Stimulated activated naive B cell treated with anti-CD40 and anti-IgM and Interleukin-4, amounts not matched to agents 10 μg/mL and 1 μg/mL and 100 μg/mL, for 72 hours (primary cell): ENCODE measurements around the gene LDHAL6A.

Experiments used
- ATAC-seq, 2 donors: fragments of 150-1000 bp; cut with Tn5 transposase; replicated peaks; 2 replicates each; pipeline ENCODE4 v1.10.0; 2021; ENCODE audit warnings: moderate library complexity in 1 of 2
- DNase-seq: peaks from one replicate; pipeline ENCODE4 v3.0.0; 2021
- H3K27ac Mint-ChIP-seq: one replicate; pipeline ENCODE4 v1.8.0; 2022; ENCODE audit warnings: mild to moderate bottlenecking, mixed read lengths
- H3K27me3 Mint-ChIP-seq, 2 donors: one replicate each; pipeline ENCODE4 v1.8.0; 2022; ENCODE audit warnings: mixed read lengths in 2 of 2
- H3K36me3 Mint-ChIP-seq, 2 donors: one replicate each; pipeline ENCODE4 v1.8.0; 2022; ENCODE audit warnings: mixed read lengths in 2 of 2, mild to moderate bottlenecking in 1 of 2
- H3K4me1 Mint-ChIP-seq, 2 donors: one replicate each; pipeline ENCODE4 v1.8.0; 2022; ENCODE audit warnings: mixed read lengths in 2 of 2, mild to moderate bottlenecking in 1 of 2
- H3K4me3 Mint-ChIP-seq, 2 donors: one replicate each; pipeline ENCODE4 v1.8.0; 2022; ENCODE audit warnings: mild to moderate bottlenecking in 2 of 2, mixed read lengths in 2 of 2, moderate library complexity in 1 of 2
- H3K9me3 Mint-ChIP-seq, 2 donors: one replicate each; pipeline ENCODE4 v1.8.0; 2022; ENCODE audit warnings: mixed read lengths in 2 of 2, mild to moderate bottlenecking in 1 of 2

Gene LDHAL6A

DNA sequence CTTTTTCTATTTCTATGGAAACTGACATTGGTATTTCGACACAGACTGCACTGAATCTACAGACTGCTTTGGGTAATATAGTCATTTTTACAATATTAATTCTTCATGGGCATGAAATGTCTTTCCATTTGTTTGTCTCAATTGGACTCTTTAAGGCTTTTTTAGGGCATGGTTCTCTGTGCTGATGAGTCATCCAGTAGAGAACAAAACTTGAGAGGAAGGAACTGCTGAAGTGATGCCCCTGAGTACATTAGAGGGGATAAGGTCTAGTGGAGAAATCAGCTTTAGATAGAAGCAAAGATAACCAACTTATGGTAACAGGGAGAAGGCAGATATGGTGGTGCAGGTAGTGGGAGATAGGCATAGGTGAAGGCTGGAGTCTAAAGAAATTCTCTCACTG, 46.0 kb downstream of the LDHAL6A start:
- no peak for DNase-seq
- Mint-ChIP-seq H3K4me1 (no peaks in the 10 kb centered on the region), H3K27ac (no peak overlapping the region), H3K4me3 (no peak overlapping the region), H3K36me3 (peaks cover 37 to 39% of the 10 kb centered on the region in 2 donors), H3K27me3 (no peaks in the 10 kb centered on the region), H3K9me3 (no peaks in the 10 kb centered on the region)
- ATAC-seq = no peak

DNA sequence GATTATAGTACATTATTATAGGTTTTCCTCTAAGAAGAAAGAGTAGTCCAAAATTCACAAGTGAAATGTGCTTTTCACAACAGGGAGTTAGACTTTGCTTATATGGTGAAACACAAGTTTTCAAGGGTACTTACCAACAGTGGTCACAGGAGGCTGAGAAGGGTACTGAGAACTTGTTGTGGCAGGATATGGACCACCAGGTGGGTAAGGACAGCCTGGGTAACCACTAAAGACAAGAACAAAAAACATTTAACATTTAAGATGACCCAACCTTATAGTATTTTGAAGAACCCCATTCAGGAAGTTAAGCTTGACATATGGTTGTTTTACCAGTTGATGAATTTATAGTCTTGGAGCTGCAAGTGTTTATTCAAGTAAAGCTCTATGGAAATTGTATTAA, 46.7 kb downstream of the LDHAL6A start:
- H3K27me3 Mint-ChIP-seq = no peaks in the 10 kb centered on the region
- DNase-seq (no peak), ATAC-seq (no peak)
- peaks cover 38 to 41% of the 10 kb centered on the region in 2 donors for H3K36me3 Mint-ChIP-seq
- H3K27ac Mint-ChIP-seq = no peak overlapping the region
- no peaks in the 10 kb centered on the region for H3K9me3 Mint-ChIP-seq
- no peak overlapping the region for H3K4me3 Mint-ChIP-seq
- H3K4me1 Mint-ChIP-seq = no peaks in the 10 kb centered on the region

DNA sequence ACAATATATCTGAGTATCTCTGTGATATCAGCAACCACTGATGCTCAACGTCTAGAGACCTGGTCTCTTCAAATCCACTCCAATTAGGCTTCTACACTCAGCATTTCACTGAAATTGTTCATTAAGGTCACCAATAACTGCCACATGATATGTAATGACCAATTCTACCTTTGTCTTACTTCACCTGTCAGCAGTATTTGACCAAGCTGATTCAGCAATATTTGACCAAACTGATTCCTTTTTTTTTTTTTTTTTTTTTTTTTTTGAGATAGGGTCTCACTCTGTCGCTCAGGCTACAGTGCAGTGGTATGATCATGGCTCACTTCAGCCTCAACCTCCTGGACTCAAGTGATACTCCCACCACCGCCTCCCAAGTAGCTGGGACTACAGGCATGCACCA, 65.5 kb downstream of the LDHAL6A start:
- H3K27me3 Mint-ChIP-seq = no peaks in the 10 kb centered on the region
- no peak overlapping the region for H3K27ac Mint-ChIP-seq
- peaks cover 15 to 18% of the 10 kb centered on the region in 2 donors for H3K36me3 Mint-ChIP-seq
- DNase-seq (no peak), ATAC-seq (no peak)
- H3K4me1 Mint-ChIP-seq = peaks cover 10 to 33% of the 10 kb centered on the region in 2 donors
- no peak overlapping the region for H3K4me3 Mint-ChIP-seq
- H3K9me3 Mint-ChIP-seq = no peaks in the 10 kb centered on the region

DNA sequence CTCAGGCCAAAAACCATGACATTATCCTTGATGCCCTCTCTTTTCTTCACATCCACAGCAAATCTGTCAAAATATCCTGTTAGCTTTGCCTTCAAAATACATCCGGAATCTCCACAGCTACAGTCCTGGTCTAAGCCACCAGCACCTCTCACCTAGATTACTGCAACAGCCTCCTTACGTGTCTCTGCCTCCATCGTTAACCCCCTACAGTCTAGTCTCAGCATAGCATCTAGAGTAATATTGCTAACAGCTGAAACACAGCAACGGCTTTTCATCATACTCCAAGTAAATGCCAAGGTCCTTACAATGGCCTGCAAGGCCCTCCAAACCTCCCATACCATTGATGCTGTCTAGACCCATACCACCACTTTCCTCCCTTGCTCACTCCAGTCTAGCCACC, 66.7 kb downstream of the LDHAL6A start:
- H3K4me1 Mint-ChIP-seq = peaks cover 10 to 33% of the 10 kb centered on the region in 2 donors
- ATAC-seq = no peak
- no peak overlapping the region for H3K4me3 Mint-ChIP-seq
- no peak for DNase-seq
- no peak overlapping the region for H3K27ac Mint-ChIP-seq
- no peaks in the 10 kb centered on the region for H3K9me3 Mint-ChIP-seq
- H3K36me3 Mint-ChIP-seq = peaks cover 17 to 26% of the 10 kb centered on the region in 2 donors
- H3K27me3 Mint-ChIP-seq = no peaks in the 10 kb centered on the region

DNA sequence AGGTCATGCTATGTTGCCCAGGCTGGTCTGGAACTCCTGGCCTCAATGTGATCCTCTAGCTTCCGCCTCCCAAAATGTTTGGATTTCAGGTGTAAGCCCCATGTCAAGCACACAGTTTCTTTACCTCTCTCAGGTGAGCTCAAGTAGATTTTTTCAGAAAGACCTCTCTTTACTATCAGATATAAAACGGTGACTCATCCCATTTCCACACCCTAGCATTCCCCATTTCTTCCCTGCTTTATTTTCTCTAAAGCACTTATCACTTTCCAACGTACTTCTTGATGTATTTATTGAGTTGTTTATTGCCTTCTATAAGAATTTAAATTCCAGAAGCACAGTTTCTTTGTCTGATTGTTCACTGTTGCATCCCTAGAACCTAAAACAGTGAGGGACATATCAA, 67.4 kb downstream of the LDHAL6A start:
- Mint-ChIP-seq H3K4me3 (no peak overlapping the region), H3K27me3 (no peaks in the 10 kb centered on the region), H3K36me3 (peaks cover 17 to 24% of the 10 kb centered on the region in 2 donors), H3K27ac (peak overlapping the region; percentile 43), H3K4me1 (peaks cover 12 to 38% of the 10 kb centered on the region in 2 donors), H3K9me3 (no peaks in the 10 kb centered on the region)
- ATAC-seq = no peak
- DNase-seq = no peak

DNA sequence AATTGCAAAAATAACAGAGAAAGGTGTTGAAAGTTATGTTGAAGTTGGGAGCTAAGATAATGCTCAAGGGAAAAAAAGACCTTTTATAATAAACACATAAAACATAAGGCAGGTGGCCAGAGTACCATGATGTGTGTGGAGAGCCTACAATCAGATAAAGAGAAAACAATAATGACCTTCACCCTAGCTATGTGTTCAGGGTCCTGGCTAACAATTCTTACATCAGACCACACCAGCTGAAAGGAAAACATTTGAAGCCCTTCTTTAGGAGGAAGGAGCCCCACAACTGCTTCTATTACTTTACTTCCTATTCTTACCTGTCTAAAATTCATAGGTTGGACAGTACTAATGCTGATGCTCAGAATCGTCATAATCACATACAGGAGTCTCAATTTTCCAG, 68.6 kb downstream of the LDHAL6A start:
- ATAC-seq (no peak), DNase-seq (no peak)
- H3K27me3 Mint-ChIP-seq = no peaks in the 10 kb centered on the region
- H3K4me1 Mint-ChIP-seq = peaks cover 16 to 46% of the 10 kb centered on the region in 2 donors
- H3K36me3 Mint-ChIP-seq = peaks cover 17 to 28% of the 10 kb centered on the region in 2 donors
- H3K4me3 Mint-ChIP-seq = no peak overlapping the region
- H3K27ac Mint-ChIP-seq = no peak overlapping the region
- no peaks in the 10 kb centered on the region for H3K9me3 Mint-ChIP-seq

DNA sequence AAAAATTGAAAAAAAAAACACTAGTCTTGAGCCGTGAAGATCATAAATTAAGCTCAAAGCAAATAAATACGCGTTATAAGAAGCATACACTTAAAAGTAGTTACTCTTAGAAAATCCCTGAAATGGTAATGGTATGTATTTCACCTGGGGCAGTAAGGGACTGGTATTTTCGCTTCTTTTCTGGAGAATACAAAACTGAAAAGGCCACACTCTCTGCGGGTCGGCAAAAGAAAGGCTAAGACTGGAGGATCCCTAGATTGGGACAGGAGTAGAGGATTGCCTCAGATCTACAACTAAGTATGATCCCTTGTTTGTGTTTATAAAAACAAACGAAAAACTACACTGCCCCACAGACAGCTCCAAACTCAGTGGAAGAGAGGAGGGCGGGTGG, 70.5 kb downstream of the LDHAL6A start:
- H3K36me3 Mint-ChIP-seq = peaks cover 17 to 29% of the 10 kb centered on the region in 2 donors
- DNase-seq = no peak
- no peaks in the 10 kb centered on the region for H3K9me3 Mint-ChIP-seq
- H3K27me3 Mint-ChIP-seq = no peaks in the 10 kb centered on the region
- peak overlapping the region; percentile 94 to 98 for H3K4me3 Mint-ChIP-seq
- no peak for ATAC-seq
- H3K4me1 Mint-ChIP-seq = peaks cover 13 to 38% of the 10 kb centered on the region in 2 donors
- H3K27ac Mint-ChIP-seq = peak overlapping the region; percentile 99

DNA sequence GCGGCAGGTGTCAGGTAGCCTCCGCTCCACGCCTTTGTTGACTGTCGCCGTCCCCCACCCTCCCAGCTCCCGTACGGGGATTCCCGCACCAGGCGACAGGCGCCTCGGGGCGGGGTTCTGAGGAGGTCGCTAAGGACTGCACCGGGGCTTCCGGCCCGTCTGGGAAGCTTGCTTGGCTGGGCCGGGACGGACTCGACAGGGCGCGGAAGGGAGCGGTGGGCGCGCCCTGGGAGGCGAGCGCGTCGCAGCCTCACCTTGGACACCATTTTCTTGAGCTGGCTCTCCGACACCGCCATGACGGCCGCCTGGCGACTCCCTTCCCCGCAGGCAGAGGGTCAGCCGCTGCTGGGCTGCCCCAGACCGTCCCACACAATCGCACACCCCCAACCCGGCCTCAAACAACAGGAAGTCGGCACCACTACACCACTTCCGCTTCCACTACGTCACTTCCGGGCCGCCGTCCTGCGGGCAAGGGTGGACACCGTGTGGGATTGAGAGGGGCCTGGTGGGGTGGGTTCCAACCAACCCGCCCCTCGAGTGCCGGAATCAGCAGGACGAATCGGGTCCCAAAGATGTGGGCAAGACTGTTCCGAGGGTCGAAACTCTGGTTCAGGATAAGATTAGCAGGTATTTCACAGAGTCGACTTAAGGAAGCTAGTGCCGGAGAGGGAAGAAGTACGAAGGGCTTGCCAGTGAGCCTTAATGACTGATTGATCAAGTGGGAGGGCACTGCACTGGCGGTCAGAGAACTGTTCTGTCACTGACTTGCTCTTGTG, 71.1 kb downstream of the LDHAL6A start, which contains the start of gene TSG101:
Gene TSG101, minus strand, starts transcription at position 422 of the 776 bp plus-strand sequence. Its CDS starts 126 bp downstream, at position 296.
- Mint-ChIP-seq H3K36me3 (peaks cover 17 to 32% of the 10 kb centered on the region in 2 donors), H3K9me3 (no peaks in the 10 kb centered on the region)

DNA sequence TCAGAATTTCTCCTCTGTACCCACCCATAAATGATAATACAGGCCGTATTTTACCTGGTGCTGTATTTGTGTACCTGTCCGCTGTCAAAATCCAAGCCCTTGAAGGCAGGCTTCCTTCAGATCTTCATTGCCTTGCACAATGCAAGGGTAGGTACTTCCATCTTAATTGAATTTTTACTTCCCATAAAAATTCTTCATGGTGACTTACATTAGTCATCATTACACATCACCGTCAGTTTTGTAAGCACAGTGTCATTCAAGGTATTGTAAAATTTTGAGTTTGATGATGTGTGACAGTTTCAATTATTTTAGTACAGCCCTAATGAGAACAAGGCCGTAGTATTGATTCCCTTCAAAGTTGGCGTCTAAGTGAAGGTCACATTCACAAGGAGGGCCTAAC, 71.9 kb downstream of the LDHAL6A start:
- Mint-ChIP-seq H3K27ac (peak overlapping the region; percentile 99), H3K36me3 (peaks cover 12 to 26% of the 10 kb centered on the region in 2 donors), H3K4me1 (peaks cover 8 to 28% of the 10 kb centered on the region in 2 donors), H3K9me3 (no peaks in the 10 kb centered on the region), H3K4me3 (peak overlapping the region; percentile 94 to 98), H3K27me3 (no peaks in the 10 kb centered on the region)
- ATAC-seq (no peak), DNase-seq (no peak)

More for the DNA sequence above, 71.1 kb downstream of the LDHAL6A start, which contains the start of gene TSG101:
- Mint-ChIP-seq H3K4me1 (peaks cover 13 to 36% of the 10 kb centered on the region in 2 donors), H3K4me3 (peak within 1 kb of the TSS; percentile 94 to 98), H3K27me3 (no peaks in the 10 kb centered on the region), H3K27ac (peak within 1 kb of the TSS; percentile 99)
- ATAC-seq = peak; percentile 94 to 98
- DNase-seq = peak; percentile 91
